Measurements from ENCODE around the gene SEC61B. TPM values are rescaled to one million over a fixed set of nuclear protein-coding genes. Genes with fewer than 3 reads are reported as not detected.

The SEC61B gene
- total RNA-seq, 4 donors from 2014 or later: 66.5 to 134 (median 84.9) TPM

DNA sequence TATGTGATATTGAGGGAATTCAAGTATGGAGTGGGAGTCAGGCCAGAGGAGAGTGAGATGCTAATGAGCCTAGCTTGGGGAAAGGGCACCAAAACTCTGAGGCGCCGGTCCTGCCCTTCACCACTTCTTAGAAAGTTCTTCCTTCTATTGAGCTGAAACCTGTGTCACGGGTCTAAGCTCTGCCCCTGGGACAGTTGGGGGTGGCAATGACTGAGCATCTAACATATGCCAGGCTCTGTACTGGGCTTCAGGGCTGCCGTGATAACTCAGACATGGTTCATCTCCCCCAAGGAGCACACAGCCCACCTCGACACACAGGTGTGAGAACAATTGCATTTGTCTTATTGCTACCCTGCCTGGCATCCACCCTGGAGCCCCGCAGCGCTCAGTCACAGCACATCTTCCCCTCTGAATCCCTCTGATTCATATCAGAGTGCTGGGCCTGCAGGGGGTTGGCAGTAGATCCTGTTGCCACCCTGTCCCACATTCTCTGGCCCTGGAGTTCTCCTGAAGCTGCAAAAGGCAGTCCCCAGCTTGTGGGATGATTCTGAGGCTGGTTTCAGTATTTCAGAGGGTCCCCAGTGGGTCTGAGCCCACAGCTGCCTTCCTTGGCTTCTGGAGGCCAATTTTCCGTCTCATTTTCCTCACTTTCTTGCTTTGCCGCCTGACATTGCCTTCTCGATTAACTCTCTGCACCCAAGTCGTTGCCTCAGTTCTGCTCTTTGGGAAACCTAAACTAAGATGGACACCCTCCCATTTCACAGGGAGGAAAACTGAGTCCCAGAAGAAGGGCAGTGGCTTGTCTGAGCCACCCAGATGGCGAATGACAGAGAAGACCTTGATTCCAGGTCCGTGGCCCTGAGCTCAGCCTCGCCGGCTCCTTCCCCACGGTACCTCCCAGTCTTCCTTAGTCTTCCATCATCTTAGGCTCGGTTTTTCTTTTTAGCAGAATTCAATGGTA is 42.9 kb upstream of the SEC61B start:
- DNase-seq (ENCODE audit: low spot score in 2 of 2): no peak
- Histone ChIP-seq H3K27ac (no peak overlapping the region), H3K36me3 (no peaks in the 10 kb centered on the region), H3K27me3 (no peaks in the 10 kb centered on the region), H3K4me1 (peaks cover 5% of the 10 kb centered on the region), H3K4me3 (no peak overlapping the region), H3K9me3 (no peaks in the 10 kb centered on the region)
- WGBS: 95% methylated on average over 16 of the region's 17 CpGs
- TF ChIP-seq EP300 (IDR thresholded peaks at IDR 0.05) (no peak), POLR2AphosphoS5 (IDR thresholded peaks at IDR 0.05) (no peak), POLR2A (IDR thresholded peaks at IDR 0.05) (no peak)
- TF ChIP-seq, protein P1, sequence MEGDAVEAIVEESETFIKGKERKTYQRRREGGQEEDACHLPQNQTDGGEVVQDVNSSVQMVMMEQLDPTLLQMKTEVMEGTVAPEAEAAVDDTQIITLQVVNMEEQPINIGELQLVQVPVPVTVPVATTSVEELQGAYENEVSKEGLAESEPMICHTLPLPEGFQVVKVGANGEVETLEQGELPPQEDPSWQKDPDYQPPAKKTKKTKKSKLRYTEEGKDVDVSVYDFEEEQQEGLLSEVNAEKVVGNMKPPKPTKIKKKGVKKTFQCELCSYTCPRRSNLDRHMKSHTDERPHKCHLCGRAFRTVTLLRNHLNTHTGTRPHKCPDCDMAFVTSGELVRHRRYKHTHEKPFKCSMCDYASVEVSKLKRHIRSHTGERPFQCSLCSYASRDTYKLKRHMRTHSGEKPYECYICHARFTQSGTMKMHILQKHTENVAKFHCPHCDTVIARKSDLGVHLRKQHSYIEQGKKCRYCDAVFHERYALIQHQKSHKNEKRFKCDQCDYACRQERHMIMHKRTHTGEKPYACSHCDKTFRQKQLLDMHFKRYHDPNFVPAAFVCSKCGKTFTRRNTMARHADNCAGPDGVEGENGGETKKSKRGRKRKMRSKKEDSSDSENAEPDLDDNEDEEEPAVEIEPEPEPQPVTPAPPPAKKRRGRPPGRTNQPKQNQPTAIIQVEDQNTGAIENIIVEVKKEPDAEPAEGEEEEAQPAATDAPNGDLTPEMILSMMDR (IDR thresholded peaks at IDR 0.05): no peak

DNA sequence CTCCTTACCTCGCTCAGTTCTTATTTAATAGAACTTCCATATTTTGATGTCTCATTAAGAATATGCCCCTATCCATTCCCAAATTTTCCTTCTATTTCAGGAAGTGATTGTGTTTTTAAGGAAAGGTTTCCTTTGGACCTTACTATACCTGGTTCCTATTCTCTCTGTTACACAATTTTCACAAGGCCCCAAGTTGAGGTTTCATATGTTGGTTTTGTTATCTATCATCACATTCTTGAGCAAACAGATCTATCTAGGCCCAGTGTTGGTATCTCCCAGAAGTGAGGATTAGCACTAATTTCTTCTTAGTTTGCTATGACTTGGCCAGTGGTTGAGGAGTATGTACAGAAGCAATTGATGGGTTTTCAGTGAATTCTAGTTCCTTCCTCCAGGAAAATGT is 41.9 kb upstream of the SEC61B start:
- DNase-seq (ENCODE audit: low spot score in 2 of 2): no peak
- Histone ChIP-seq H3K36me3 (no peaks in the 10 kb centered on the region), H3K27me3 (no peaks in the 10 kb centered on the region), H3K27ac (no peak overlapping the region), H3K4me3 (no peak overlapping the region), H3K4me1 (peaks cover 15% of the 10 kb centered on the region), H3K9me3 (no peaks in the 10 kb centered on the region)
- WGBS: 97% methylated on average over 1 of the region's 1 CpG
- no peak for TF ChIP-seq EP300 (IDR thresholded peaks at IDR 0.05)
- TF ChIP-seq POLR2A (IDR thresholded peaks at IDR 0.05): no peak
- TF ChIP-seq, protein P1 (IDR thresholded peaks at IDR 0.05): no peak
- TF ChIP-seq POLR2AphosphoS5 (IDR thresholded peaks at IDR 0.05): no peak

DNA sequence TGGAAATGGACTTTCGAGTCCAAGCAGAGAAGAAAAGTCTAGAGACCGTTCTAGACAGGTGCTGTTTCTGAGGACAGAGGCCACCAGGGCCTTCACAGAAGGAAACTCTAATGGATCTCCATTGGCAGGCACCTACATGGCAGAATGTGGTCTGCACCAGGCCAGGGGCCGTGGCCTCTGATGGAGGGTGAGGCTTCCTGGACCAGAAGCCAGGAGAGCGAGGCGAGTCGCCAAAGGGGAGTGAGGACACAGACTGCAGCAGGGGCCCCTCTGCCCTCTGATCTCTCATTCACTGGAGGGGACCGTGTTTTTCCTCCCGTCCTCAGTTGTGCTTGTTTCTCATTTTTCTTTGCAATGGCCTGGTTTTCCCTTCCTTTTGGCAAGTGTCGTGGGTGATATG is 41.4 kb upstream of the SEC61B start:
- WGBS: 90% methylated on average over 9 of the region's 9 CpGs

DNA sequence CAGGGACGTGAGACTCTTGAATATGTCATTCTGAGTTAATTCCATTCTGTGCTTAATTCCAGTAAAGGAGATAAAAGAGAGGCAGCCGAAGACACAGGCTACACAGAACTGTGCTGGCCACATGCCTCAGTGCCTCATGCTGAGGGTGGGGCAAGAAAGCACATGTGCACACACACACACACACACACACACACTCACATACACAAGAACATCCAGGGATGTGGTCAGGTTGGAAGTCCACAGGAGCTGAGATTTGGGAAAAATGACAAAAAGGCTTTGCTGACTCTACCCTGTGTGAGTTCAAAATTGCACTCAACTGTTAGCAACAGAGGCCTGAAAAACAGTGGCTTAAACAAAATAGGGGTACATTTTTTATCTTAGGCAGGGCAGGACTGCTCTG is 40.9 kb upstream of the SEC61B start:
- DNase-seq (ENCODE audit: low spot score in 2 of 2): no peak
- Histone ChIP-seq H3K36me3 (no peaks in the 10 kb centered on the region), H3K27me3 (no peaks in the 10 kb centered on the region), H3K27ac (no peak overlapping the region), H3K4me3 (no peak overlapping the region), H3K9me3 (no peaks in the 10 kb centered on the region), H3K4me1 (peaks cover 15% of the 10 kb centered on the region)
- TF ChIP-seq POLR2AphosphoS5 (IDR thresholded peaks at IDR 0.05) (no peak), EP300 (IDR thresholded peaks at IDR 0.05) (no peak), POLR2A (IDR thresholded peaks at IDR 0.05) (no peak)
- TF ChIP-seq, protein P1 (IDR thresholded peaks at IDR 0.05): no peak
- WGBS: 77% methylated on average over 2 of the region's 2 CpGs

More for the DNA sequence above, 41.4 kb upstream of the SEC61B start:
- TF ChIP-seq POLR2AphosphoS5 (IDR thresholded peaks at IDR 0.05) (no peak), POLR2A (IDR thresholded peaks at IDR 0.05) (no peak), EP300 (IDR thresholded peaks at IDR 0.05) (no peak)
- TF ChIP-seq, protein P1 (IDR thresholded peaks at IDR 0.05): no peak
- Histone ChIP-seq H3K36me3 (no peaks in the 10 kb centered on the region), H3K27me3 (no peaks in the 10 kb centered on the region), H3K27ac (no peak overlapping the region), H3K4me1 (peaks cover 15% of the 10 kb centered on the region), H3K9me3 (no peaks in the 10 kb centered on the region), H3K4me3 (no peak overlapping the region)
- no peak for DNase-seq (ENCODE audit: low spot score in 2 of 2)

DNA sequence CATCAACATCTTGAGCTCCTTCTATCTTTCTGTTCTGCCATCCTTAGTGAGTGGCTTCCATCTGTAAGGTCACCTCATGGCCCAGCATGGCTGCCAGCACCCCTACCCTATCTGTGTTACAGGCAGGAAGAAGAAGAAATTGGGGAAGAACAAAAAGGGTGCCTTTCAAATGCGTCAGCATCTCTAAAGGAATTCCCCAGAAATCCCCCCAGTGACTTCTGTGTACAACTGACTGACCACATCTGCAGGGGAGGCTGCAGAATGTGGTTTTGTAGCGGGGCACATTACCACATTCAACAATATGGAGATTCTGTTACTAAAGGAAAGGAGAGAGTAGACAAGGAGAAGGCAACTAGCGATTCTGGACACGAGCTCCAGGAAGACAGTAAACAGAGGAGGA is 40.5 kb upstream of the SEC61B start:
- no peak for DNase-seq (ENCODE audit: low spot score in 2 of 2)
- TF ChIP-seq POLR2AphosphoS5 (IDR thresholded peaks at IDR 0.05): no peak
- TF ChIP-seq, protein P1 (IDR thresholded peaks at IDR 0.05): no peak
- TF ChIP-seq EP300 (IDR thresholded peaks at IDR 0.05): no peak
- no peak for TF ChIP-seq POLR2A (IDR thresholded peaks at IDR 0.05)
- H3K27me3 ChIP-seq: no peaks in the 10 kb centered on the region
- no peak overlapping the region for H3K4me3 ChIP-seq
- WGBS: 74% methylated on average over 4 of the region's 4 CpGs
- no peaks in the 10 kb centered on the region for H3K36me3 ChIP-seq
- H3K27ac ChIP-seq: no peak overlapping the region
- no peaks in the 10 kb centered on the region for H3K9me3 ChIP-seq
- H3K4me1 ChIP-seq: peaks cover 15% of the 10 kb centered on the region
